ENCODE data around the gene CELF2.
"Not testable (repeated sequence)": the region's sequence is repeated elsewhere in the genome, so short reads cannot be mapped to it uniquely, and the experiment has no call there.

CELF2 gene

DNA sequence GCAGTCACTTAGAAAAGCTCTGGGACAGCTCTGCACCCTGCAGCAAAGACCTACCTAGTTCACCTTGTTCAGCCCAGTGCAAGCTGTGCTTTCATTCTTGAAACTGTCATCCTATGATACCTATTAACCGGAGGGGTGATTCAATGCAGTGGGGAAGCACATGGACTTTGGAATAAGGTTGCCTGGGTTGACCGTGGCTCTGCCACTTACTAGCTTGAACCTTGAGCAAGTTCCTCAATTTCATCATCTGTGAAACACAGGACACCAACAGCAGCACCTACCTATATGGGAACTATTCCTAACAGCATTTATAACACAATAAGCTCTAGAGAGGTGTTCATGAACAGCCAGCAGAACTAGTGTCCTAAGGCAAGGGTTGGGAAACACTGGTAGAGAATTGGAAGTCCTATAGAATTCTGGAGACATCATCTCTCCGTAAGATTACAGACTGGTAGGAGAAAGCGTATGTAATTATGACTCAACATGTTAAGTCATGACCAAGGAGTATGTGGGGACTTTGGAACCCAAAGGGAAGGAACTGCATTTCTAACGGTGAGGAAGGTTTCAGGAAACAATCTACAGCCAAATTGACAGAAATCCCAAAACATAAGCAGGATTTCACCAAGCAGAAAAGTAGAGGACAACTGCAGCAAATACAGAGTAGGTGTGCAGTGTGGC, 323.8 kb downstream of the CELF2 start:
- TF ChIP-seq, protein P1, sequence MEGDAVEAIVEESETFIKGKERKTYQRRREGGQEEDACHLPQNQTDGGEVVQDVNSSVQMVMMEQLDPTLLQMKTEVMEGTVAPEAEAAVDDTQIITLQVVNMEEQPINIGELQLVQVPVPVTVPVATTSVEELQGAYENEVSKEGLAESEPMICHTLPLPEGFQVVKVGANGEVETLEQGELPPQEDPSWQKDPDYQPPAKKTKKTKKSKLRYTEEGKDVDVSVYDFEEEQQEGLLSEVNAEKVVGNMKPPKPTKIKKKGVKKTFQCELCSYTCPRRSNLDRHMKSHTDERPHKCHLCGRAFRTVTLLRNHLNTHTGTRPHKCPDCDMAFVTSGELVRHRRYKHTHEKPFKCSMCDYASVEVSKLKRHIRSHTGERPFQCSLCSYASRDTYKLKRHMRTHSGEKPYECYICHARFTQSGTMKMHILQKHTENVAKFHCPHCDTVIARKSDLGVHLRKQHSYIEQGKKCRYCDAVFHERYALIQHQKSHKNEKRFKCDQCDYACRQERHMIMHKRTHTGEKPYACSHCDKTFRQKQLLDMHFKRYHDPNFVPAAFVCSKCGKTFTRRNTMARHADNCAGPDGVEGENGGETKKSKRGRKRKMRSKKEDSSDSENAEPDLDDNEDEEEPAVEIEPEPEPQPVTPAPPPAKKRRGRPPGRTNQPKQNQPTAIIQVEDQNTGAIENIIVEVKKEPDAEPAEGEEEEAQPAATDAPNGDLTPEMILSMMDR (IDR thresholded peaks at IDR 0.05; ENCODE audit: low read length, missing control alignments) = no peak
- no peak overlapping the region for H3K4me3 ChIP-seq (replicated peaks; ENCODE audit: low read depth, low read length)
- DNase-seq (ENCODE audit: low read depth) = no peak

GRCh38 chr10:11344081-11344480, 326.4 kb downstream of the CELF2 start:
- TF ChIP-seq, protein P1 (IDR thresholded peaks at IDR 0.05; ENCODE audit: low read length, missing control alignments) = no peak
- no peak overlapping the region for H3K4me3 ChIP-seq (replicated peaks; ENCODE audit: low read depth, low read length)
- DNase-seq (ENCODE audit: low read depth) = no peak

DNA sequence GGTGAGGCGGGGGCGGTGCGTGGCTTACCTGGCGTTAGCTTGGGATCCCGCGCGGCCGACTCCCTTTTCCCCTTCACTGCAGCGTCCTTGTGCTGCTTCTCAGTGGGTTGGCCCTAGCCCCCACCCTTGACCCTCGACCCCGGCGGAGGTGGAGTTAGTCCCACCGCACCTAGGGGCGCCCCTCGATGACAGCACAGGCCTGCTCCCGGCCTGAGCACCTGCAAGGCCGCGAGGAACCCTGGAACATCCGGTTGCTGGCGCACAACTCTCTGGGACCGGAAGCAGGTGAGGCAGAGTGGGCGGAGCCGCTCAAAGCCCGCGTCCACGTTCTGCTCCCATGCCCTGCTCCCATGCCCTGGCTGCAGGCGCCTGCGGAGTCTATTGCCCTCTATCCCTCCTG, 326.9 kb downstream of the CELF2 start:
- TF ChIP-seq, protein P1 (IDR thresholded peaks at IDR 0.05; ENCODE audit: low read length, missing control alignments) = no peak
- H3K4me3 ChIP-seq (replicated peaks; ENCODE audit: low read depth, low read length) = no peak overlapping the region
- DNase-seq (ENCODE audit: low read depth) = no peak

DNA sequence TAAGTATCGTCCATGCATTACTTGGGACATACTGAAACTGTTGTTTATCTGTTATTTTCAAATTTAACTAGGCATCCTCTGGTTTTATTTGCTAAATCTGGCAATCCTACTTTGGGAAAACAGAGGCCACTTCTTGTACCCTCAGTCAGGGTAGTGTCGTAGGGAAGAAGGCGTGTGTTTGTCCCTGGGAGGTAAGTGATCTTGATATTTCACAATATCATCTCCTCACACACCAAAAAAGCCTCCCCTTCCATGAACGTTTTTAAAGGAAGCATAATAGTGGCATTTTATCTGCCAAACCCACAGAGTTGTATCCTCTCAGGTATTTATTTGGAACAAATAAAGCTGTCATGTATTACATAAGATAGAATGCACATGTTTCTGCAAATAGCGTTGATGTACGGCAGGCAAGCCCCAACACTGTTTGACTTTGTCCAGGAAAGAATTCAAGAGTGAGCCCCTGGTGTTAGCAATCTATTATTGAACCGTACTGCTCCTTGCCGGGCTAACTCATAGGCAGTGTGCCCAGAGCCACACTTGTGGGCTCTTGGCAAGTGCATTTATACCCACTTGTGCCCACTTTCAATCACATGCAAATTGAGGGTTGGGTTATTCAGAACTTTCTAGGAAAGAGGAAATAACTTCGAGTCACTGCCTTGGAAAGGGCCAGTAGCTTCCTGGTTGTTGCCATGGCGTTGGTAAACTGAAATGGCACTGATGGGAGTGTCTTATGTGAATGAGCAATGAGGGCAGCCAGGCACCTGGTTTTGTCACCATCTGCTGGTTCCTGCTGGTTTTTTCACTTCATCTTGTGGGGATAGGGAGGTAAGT, 327.8 kb downstream of the CELF2 start:
- peak; percentile 35 for DNase-seq (ENCODE audit: low read depth)
- TF ChIP-seq, protein P1 (IDR thresholded peaks at IDR 0.05; ENCODE audit: low read length, missing control alignments) = no peak

DNA sequence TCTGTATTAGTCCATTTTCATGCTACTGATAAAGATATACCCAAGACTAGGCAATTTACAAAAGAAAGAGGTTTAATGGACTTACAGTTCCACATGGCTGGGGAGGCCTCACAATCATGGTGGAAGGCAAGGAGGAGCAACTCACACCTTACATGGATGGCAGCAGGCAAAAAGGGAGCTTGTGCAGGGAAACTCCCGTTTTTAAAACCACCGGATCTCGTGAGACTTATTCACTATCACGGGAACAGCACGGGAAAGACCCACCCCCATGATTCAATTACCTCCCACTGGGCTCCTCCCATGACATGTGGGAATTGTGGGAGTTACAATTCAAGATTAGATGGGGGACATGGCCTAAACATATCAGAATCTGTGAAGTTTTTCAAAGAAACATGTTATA, 329.9 kb downstream of the CELF2 start:
- DNase-seq (ENCODE audit: low read depth); H3K4me3 ChIP-seq (replicated peaks; ENCODE audit: low read depth, low read length): not testable (repeated sequence)

More for the DNA sequence above, 327.8 kb downstream of the CELF2 start:
- H3K4me3 ChIP-seq (replicated peaks; ENCODE audit: low read depth, low read length) = no peak overlapping the region

- no peak for DNase-seq (ENCODE audit: low read depth)
- TF ChIP-seq, protein P1 (IDR thresholded peaks at IDR 0.05; ENCODE audit: low read length, missing control alignments) = no peak
- no peak overlapping the region for H3K4me3 ChIP-seq (replicated peaks; ENCODE audit: low read depth, low read length)
Observed at GRCh38 chr10:11351801-11352200, 334.1 kb downstream of the CELF2 start.

- no peak for DNase-seq (ENCODE audit: low read depth)
- no peak overlapping the region for H3K4me3 ChIP-seq (replicated peaks; ENCODE audit: low read depth, low read length)
- TF ChIP-seq, protein P1 (IDR thresholded peaks at IDR 0.05; ENCODE audit: low read length, missing control alignments) = no peak
Observed at GRCh38 chr10:11353006-11353896, 335.6 kb downstream of the CELF2 start.
